ENCODE results near the gene MAGI3. TPM values are rescaled to one million over a fixed set of nuclear protein-coding genes. Genes with fewer than 3 reads are reported as not detected.

Gene MAGI3
- total and polyA plus RNA-seq, 2 donors (not counting 1 experiment from before 2014, with no cell fraction given): 5.1 to 9.2 TPM

DNA sequence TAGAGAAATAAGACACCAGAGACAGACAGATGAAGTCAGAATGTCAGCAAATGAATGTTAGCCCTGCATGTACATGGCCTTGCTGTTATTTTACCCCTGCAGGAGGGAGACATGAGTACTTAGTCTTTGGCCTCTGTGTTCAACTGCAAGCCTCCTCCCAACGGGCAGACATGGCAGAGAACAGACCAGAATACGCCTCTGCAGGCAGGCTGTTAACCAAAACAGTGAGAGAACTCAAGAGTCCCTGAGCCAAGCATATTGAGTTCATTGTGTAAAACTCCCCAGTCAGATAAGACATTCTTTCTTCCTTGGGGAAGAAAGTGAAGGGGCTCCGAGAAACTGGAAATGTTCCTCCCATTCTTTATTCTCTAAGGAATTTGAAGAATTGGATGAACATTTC lies 218.1 kb downstream of the MAGI3 start:
- Histone ChIP-seq H3K9ac (ENCODE audit: insufficient read depth, low read length) (no peak overlapping the region), H3K27ac (ENCODE audit: insufficient read depth, low read length) (no peak overlapping the region), H3K9me3 (ENCODE audit: control insufficient read depth, insufficient read depth, low read depth, low read length) (no peaks in the 10 kb centered on the region), H3K4me2 (ENCODE audit: extremely low read depth, insufficient read depth, low read length) (no peak overlapping the region), H3K27me3 (ENCODE audit: control insufficient read depth, insufficient read depth, low read length) (no peaks in the 10 kb centered on the region), H3K79me2 (ENCODE audit: control insufficient read depth, insufficient read depth, low read length) (no peaks in the 10 kb centered on the region), H3K4me1 (ENCODE audit: control insufficient read depth, extremely low read depth, insufficient read depth, low read length) (no peaks in the 10 kb centered on the region), H2AFZ (ENCODE audit: low read length) (no peak overlapping the region), H3K4me3 (replicated peaks in 1 of 4; ENCODE audit: control extremely low read depth in 1 of 4, insufficient read depth in 1 of 4, low read depth in 3 of 4, low read length in 4 of 4) (no peak overlapping the region), H4K20me1 (ENCODE audit: control insufficient read depth, extremely low read depth, insufficient read depth, low read length) (no peaks in the 10 kb centered on the region), H3K36me3 (ENCODE audit: control insufficient read depth, insufficient read depth, low read length) (no peaks in the 10 kb centered on the region)
- TF ChIP-seq, protein P1, sequence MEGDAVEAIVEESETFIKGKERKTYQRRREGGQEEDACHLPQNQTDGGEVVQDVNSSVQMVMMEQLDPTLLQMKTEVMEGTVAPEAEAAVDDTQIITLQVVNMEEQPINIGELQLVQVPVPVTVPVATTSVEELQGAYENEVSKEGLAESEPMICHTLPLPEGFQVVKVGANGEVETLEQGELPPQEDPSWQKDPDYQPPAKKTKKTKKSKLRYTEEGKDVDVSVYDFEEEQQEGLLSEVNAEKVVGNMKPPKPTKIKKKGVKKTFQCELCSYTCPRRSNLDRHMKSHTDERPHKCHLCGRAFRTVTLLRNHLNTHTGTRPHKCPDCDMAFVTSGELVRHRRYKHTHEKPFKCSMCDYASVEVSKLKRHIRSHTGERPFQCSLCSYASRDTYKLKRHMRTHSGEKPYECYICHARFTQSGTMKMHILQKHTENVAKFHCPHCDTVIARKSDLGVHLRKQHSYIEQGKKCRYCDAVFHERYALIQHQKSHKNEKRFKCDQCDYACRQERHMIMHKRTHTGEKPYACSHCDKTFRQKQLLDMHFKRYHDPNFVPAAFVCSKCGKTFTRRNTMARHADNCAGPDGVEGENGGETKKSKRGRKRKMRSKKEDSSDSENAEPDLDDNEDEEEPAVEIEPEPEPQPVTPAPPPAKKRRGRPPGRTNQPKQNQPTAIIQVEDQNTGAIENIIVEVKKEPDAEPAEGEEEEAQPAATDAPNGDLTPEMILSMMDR (conservative IDR thresholded peaks at IDR 0.05 in 1 of 2, IDR thresholded peaks at IDR 0.05 in 1 of 2; ENCODE audit: low read depth in 1 of 2, low read length in 2 of 2): no peak
- TF ChIP-seq EZH2 (IDR thresholded peaks at IDR 0.05; ENCODE audit: low read length, missing control alignments): no peak
- DNase-seq (ENCODE audit: low read depth in 2 of 2): no peak

DNA sequence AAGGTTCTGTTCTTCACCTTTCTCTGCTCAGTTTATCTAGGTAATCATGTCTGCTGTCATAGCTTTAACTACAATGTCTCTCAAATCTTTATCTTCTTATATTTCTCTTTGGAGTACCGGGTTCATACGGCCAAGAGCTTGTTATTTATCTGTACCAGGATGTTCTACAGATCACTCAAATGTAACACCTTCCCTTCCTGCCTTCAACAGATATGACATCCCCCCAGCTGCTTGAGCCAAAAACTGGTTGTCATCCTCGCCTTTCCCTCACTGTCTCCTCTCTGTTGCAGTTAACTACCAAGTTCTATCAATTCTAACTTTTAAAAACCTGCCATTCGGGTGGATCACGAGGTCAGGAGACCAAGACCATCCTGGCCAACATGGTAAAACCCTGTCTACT lies 220.1 kb downstream of the MAGI3 start:
- H3K9me3 ChIP-seq (ENCODE audit: control insufficient read depth, insufficient read depth, low read depth, low read length): no peaks in the 10 kb centered on the region
- H3K36me3 ChIP-seq (ENCODE audit: control insufficient read depth, insufficient read depth, low read length): no peaks in the 10 kb centered on the region
- H2AFZ ChIP-seq (ENCODE audit: low read length): no peak overlapping the region
- no peak overlapping the region for H3K27ac ChIP-seq (ENCODE audit: insufficient read depth, low read length)
- TF ChIP-seq EZH2 (IDR thresholded peaks at IDR 0.05; ENCODE audit: low read length, missing control alignments): no peak
- TF ChIP-seq, protein P1 (conservative IDR thresholded peaks at IDR 0.05 in 1 of 2, IDR thresholded peaks at IDR 0.05 in 1 of 2; ENCODE audit: low read depth in 1 of 2, low read length in 2 of 2): no peak
- H3K79me2 ChIP-seq (ENCODE audit: control insufficient read depth, insufficient read depth, low read length): no peaks in the 10 kb centered on the region
- no peak overlapping the region for H3K9ac ChIP-seq (ENCODE audit: insufficient read depth, low read length)
- no peaks in the 10 kb centered on the region for H3K27me3 ChIP-seq (ENCODE audit: control insufficient read depth, insufficient read depth, low read length)
- H3K4me3 ChIP-seq (replicated peaks in 1 of 4; ENCODE audit: control extremely low read depth in 1 of 4, insufficient read depth in 1 of 4, low read depth in 3 of 4, low read length in 4 of 4): no peak overlapping the region
- H3K4me2 ChIP-seq (ENCODE audit: extremely low read depth, insufficient read depth, low read length): no peak overlapping the region
- H4K20me1 ChIP-seq (ENCODE audit: control insufficient read depth, extremely low read depth, insufficient read depth, low read length): no peaks in the 10 kb centered on the region
- H3K4me1 ChIP-seq (ENCODE audit: control insufficient read depth, extremely low read depth, insufficient read depth, low read length): no peaks in the 10 kb centered on the region
- no peak for DNase-seq (ENCODE audit: low read depth in 2 of 2)

DNA sequence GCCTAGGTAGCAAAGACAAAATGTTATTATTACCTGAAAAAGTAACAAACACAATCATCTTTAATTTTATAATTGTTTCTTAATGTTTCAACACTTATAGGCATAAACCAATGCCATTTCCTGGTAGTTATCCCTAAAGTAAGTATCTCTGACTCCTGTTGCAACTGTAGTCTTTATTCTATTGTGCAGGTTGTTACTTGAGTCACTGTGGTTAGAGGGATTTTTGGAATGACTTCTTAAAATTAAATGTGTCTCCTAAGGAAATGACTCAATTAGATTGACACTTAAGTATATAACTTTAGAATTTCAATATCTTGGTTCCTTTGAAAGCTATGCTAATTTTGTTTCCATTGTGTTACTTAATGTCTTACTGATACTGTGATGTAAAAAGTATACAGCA lies 225.1 kb downstream of the MAGI3 start:
- no peak overlapping the region for H2AFZ ChIP-seq (ENCODE audit: low read length)
- H3K9ac ChIP-seq (ENCODE audit: insufficient read depth, low read length): no peak overlapping the region
- no peak overlapping the region for H3K27ac ChIP-seq (ENCODE audit: insufficient read depth, low read length)
- no peaks in the 10 kb centered on the region for H3K36me3 ChIP-seq (ENCODE audit: control insufficient read depth, insufficient read depth, low read length)
- no peaks in the 10 kb centered on the region for H3K4me1 ChIP-seq (ENCODE audit: control insufficient read depth, extremely low read depth, insufficient read depth, low read length)
- no peaks in the 10 kb centered on the region for H3K79me2 ChIP-seq (ENCODE audit: control insufficient read depth, insufficient read depth, low read length)
- peak in 1 of 2 donors; percentile 84 for DNase-seq (ENCODE audit: low read depth in 2 of 2)
- no peak for TF ChIP-seq EZH2 (IDR thresholded peaks at IDR 0.05; ENCODE audit: low read length, missing control alignments)
- TF ChIP-seq, protein P1 (conservative IDR thresholded peaks at IDR 0.05 in 1 of 2, IDR thresholded peaks at IDR 0.05 in 1 of 2; ENCODE audit: low read depth in 1 of 2, low read length in 2 of 2): no peak
- H3K9me3 ChIP-seq (ENCODE audit: control insufficient read depth, insufficient read depth, low read depth, low read length): no peaks in the 10 kb centered on the region
- H3K4me3 ChIP-seq (replicated peaks in 1 of 4; ENCODE audit: control extremely low read depth in 1 of 4, insufficient read depth in 1 of 4, low read depth in 3 of 4, low read length in 4 of 4): no peak overlapping the region
- no peaks in the 10 kb centered on the region for H4K20me1 ChIP-seq (ENCODE audit: control insufficient read depth, extremely low read depth, insufficient read depth, low read length)
- no peaks in the 10 kb centered on the region for H3K27me3 ChIP-seq (ENCODE audit: control insufficient read depth, insufficient read depth, low read length)
- no peak overlapping the region for H3K4me2 ChIP-seq (ENCODE audit: extremely low read depth, insufficient read depth, low read length)
